ENCODE data around the gene HDAC9.
"Not testable (repeated sequence)": the region's sequence is repeated elsewhere in the genome, so short reads cannot be mapped to it uniquely, and the experiment has no call there.

Gene HDAC9

DNA sequence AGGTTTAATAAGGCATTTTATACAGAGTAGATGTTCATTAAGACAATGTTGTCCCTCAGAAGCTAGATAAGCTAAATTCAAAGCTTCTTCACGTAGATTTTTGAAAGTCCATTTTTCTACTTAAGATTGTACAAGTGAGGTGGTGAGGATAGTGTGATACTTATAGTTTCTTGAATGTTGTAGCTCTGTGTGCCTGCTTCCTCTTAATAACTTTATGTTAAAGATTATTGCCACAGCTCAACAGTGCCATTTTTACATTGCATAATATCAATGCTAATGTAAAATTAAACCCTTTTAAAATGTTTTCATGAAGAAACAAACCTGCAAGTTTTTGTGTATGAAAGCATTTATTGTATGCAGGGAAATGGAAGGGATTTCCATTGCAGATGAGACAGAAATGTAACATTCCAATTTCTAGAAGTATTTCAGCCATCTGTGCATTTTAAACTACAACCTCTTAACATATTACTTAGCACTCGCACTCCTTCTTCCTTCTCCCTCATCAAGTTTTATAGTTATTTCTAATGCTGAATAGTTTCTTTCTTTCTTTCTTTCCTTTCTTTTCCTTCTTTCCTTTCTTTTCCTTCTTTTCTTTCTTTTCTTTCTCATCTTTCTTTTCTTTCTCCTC, 409.9 kb downstream of the HDAC9 start:
- DNase-seq = no peak

DNA sequence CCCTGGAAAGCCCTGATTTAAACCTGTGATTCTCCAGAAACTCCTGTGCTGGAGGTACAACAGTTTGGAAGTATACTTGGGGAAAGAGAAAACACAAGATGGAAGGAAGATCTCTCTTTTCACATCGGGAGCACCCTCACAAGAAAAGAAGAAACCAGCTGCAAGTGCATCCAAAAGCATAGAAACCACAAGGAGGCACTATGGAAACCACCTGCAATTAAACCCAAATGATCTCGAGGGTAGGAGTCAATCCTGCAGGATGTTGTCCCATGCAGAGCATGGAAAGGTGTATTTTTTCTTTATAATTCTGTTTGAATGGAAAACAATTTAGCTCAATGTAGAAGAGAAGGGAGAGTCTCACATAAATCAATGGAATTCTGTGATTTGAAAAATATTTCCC, 411.4 kb downstream of the HDAC9 start:
- no peak for DNase-seq

- DNase-seq = no peak
Measured at GRCh38 chr7:18913106-18913505, 417.6 kb downstream of the HDAC9 start.

GRCh38 chr7:18916826-18917225, 421.3 kb downstream of the HDAC9 start:
- DNase-seq = no peak

GRCh38 chr7:18927134-18927533, 431.6 kb downstream of the HDAC9 start:
- no peak for DNase-seq

DNA sequence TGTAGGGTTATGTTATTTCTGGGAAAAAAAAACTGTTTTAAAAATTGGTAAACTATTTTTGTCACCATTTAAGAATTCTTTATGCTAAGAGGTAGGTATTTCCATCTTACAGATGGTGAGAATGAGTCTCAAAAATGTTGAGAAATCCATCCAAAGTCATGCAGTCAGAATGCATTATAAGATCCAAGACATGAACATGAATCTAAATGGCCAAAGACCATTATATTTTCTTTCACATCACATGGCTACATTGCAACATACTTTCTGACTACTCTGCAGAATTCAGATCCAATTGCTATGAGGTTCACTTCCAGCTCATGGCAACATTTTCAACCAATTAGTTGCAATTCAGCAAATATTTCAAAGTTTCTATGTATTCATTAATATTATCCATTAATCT, 440.7 kb downstream of the HDAC9 start:
- no peak for DNase-seq

- DNase-seq = no peak
Measured at GRCh38 chr7:18939771-18940592, 444.4 kb downstream of the HDAC9 start.

DNA sequence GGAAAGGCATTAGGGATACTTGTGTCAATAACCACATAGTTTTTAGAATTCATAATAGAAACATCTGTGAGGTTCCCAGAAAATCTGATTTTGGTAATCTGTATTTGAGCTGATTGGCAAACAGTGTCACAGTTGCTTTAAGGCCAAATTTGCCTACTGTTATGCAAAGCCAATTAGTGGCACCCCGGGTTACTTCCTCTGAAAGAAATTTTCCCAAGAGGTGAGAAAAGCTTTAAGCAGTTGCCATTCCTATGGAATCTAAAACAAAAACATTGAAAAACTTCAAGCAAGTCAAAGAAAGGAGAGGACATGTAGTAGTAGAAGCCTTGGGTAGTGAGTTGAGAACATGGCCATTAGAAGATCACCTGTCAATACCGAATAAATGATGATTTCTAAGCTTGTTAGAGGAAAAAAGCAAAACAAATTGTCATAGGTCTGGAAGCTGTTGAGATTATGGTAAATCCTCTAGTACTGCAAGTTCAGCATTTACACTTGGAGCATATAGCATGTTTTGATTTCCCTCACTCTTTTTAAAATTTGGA, 445.1 kb downstream of the HDAC9 start:
- DNase-seq = no peak

GRCh38 chr7:18941207-18941606, 445.7 kb downstream of the HDAC9 start:
- no peak for DNase-seq

DNA sequence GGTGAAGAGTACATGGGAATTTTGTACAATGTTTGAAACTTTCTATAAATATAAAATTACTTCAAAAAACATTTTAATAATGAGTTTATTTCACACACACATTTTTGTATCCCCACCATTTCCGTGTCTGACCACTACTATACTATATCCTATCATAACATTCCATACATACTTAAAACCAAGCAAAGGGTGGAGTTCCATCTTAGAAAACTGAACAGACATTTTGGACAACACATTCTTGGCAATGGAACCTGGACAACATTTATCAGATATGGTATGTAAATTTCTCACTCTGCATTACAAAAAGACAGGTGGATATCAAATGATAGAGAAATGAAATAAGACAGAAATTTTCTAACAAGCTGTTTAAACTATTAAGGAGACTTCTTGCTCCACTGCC, 453.0 kb downstream of the HDAC9 start:
- DNase-seq = no peak

DNA sequence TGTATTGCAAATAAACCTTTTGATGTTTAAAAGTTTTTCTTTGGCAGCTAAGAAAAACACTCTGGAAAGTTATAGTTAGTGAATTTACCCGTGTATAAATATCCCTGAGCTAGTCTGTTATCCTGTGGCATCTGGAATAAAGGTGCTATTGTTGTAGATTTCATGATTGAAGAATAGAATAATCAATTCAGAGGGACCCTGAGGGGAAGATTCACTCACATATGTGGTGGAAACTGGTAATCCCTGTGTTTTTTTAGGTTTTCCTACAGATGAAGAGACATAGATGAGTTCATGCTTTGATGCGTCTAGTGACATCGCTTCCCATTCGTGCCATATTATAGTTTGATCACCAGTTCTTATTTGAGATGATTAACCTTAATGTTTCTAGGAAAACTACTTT, 457.3 kb downstream of the HDAC9 start:
- no peak for DNase-seq

- no peak for DNase-seq
Measured at GRCh38 chr7:18958627-18959026, 463.1 kb downstream of the HDAC9 start.

GRCh38 chr7:18960725-18961124, 465.2 kb downstream of the HDAC9 start:
- no peak for DNase-seq

- no peak for DNase-seq
Measured at GRCh38 chr7:18962031-18962430, 466.5 kb downstream of the HDAC9 start.

DNA sequence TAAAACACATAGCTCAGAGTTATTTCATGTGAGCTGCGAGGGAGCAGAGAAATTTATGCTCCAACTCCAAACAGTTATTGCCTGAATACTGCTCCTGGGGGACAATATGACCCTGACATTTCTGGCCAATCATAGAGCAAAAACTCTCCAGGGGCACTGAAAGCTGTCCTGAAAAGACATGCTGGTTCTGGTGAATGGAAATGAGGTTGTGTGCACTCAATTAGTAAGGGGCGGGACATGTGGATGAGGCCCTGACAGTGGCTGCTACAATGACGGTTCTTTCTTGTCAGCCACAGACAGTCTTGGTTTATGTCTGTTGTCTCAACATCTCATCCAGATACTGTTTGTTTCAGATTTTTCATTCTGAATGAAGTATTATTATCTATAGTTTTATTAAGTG, 470.1 kb downstream of the HDAC9 start:
- DNase-seq = no peak

DNA sequence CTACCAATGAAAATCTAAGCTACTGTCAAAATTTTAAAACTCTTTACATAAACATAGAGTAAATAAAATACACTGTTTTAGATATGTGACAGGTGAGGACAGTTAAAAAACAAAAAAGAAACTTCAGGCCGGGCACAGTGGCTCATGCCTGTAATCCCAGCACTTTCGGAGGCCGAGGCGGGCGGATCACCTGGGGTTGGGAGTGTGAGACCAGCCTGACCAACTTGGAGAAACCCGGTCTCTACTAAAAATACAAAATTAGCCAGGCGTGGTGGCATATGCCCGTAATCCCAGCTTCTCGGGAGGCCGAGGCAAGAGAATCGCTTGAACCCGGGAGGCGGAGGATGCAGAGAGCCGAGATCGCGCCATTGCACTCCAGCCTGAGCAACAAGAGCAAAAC, 472.2 kb downstream of the HDAC9 start:
- not testable (repeated sequence) for DNase-seq

GRCh38 chr7:18971839-18972238, 476.3 kb downstream of the HDAC9 start:
- no peak for DNase-seq

GRCh38 chr7:18974803-18975202, 479.3 kb downstream of the HDAC9 start:
- no peak for DNase-seq

- no peak for DNase-seq
Measured at GRCh38 chr7:18975276-18975675, 479.7 kb downstream of the HDAC9 start.

DNA sequence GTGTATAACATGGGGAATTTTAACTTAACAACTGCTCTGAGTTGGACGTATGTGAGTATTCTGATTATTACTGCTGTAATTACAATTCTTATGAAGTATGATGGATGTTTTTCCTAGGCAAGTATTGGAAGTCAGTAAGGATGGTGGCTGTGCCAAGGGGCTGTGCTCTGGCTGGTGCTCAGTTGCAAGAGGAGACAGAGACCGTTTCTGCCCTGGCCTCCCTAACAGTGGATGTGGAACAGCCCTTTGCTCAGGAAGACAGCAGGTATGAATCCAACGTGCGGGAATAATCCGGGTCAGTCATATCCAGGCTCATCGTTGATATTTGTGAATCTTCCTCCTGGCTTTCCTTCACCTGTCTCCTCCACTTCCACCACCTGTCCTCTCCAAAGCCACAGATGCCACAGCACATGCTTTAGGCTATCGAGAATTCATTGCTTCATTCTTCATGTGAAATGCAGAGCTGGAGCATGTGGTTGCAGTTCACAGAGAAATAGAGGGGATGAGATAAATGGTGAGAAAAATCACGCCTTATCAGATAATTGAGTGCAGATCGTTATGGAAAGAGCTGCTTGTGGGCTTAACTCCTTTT, 480.2 kb downstream of the HDAC9 start:
- no peak for DNase-seq

DNA sequence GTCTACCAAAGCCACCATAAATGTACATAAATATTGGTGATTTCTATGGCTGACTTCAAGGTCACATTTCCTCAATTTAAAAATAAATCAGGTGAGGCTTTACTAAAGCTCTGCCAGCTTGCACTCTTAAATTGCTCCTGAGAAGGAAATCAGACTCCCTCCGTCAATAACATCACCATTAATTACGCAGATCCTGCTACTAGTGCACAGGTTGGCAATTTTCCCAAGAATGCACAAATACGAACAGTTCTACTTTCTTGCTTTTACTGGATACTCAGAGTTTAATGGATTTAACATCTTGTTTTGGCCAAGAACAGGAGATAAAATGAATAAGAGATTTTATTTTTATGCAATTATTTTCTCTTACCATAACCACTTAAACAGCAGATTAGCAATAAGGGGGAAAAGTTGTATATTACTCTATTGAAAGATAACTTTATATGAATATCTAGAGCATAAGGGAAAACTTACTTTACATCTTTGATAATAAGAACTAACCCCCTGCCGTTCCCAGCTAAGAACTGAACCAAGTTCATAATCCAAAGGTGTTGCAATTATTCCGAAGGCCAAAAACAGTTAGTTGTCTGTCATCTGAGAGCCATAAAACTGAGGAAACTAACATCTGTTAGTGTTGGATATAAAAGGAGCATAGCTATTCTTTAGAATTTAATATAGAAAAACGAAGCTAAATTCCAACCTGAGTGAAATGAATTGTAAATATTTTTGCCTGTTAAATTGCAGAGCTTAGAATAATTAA, 481.3 kb downstream of the HDAC9 start:
- no peak for DNase-seq

- no peak for DNase-seq
Measured at GRCh38 chr7:18978108-18978495, 482.6 kb downstream of the HDAC9 start.

- DNase-seq = not testable (repeated sequence)
Measured at GRCh38 chr7:18990700-18991099, 495.2 kb downstream of the HDAC9 start.
